Spleen (tissue), 11 donors: ENCODE data around the gene SRGN. TPM values are rescaled to one million over a fixed set of nuclear protein-coding genes. Genes with fewer than 3 reads are reported as not detected.

Experiments used
- DNase-seq: peaks from one replicate; pipeline ENCODE4 v3.0.0-alpha.2; 2020
- H3K27ac ChIP-seq, 8 donors: fragments of 200-600 bp; sonication (generic) in 7 of 8; 1 replicate in 4 of 8; 2 replicates in 4 of 8; pipeline versions ENCODE4 v1.5.0 to v1.8.0; 2016 to 2021; ENCODE audit warnings: inconsistent platforms in 4 of 8, mild to moderate bottlenecking in 4 of 8, moderate library complexity in 1 of 8
- H3K27me3 ChIP-seq, 7 donors: fragments of 200-600 bp; sonication (generic) in 6 of 7; replicated peaks in 1 of 7; 1 replicate in 4 of 7; 2 replicates in 3 of 7; pipeline versions ENCODE4 v1.5.0 to v1.8.0; 2016 to 2021; ENCODE audit warnings: inconsistent platforms in 3 of 7, mild to moderate bottlenecking in 1 of 7
- H3K36me3 ChIP-seq, 6 donors: fragments of 200-600 bp; sonication (generic) in 5 of 6; 1 replicate in 4 of 6; 2 replicates in 2 of 6; pipeline versions ENCODE4 v1.5.0 to v1.8.0; 2016 to 2021; ENCODE audit warnings: inconsistent platforms in 2 of 6
- H3K4me1 ChIP-seq, 6 donors: fragments of 200-600 bp; sonication (generic) in 5 of 6; 1 replicate in 3 of 6; 2 replicates in 3 of 6; pipeline versions ENCODE4 v1.5.0 to v1.8.0; 2016 to 2021; ENCODE audit warnings: inconsistent platforms in 3 of 6
- H3K4me3 ChIP-seq, 8 donors: fragments of 200-600 bp; sonication (generic) in 7 of 8; 1 replicate in 4 of 8; 2 replicates in 4 of 8; pipeline versions ENCODE4 v1.5.0 to v1.8.0; 2016 to 2021; ENCODE audit warnings: inconsistent platforms in 4 of 8, mild to moderate bottlenecking in 4 of 8, moderate library complexity in 2 of 8
- H3K9me3 ChIP-seq, 8 donors: fragments of 200-600 bp; sonication (generic) in 7 of 8; 1 replicate in 4 of 8; 2 replicates in 4 of 8; pipeline versions ENCODE4 v1.5.0 to v1.8.0; 2016 to 2021; ENCODE audit warnings: inconsistent platforms in 4 of 8
- POLR2A ChIP-seq, 3 donors: fragments of 450-650 bp; IDR thresholded peaks; one replicate each; pipeline ENCODE4 v1.5.1; 2017; ENCODE audit warnings: antibody characterized with exemption in 3 of 3, mild to moderate bottlenecking in 1 of 3
- POLR2AphosphoS5 ChIP-seq, 3 donors: sonication (generic); formaldehyde crosslinking; IDR thresholded peaks; one replicate each; pipeline ENCODE4 v1.5.1; 2017; ENCODE audit warnings: antibody characterized with exemption in 3 of 3
- WGBS, 5 donors: extraction: QIAGEN DNeasy Blood & Tissue Kit in 3 of 5; methylation state at CpG; one replicate each; pipeline versions ENCODE4 v1.1.5 to v1.1.7; 2013 to 2018; 5-methylcytosine and 5-hydroxymethylcytosine counted together
- intact Hi-C: fragments of 100-400 bp; cut with DNase I; formaldehyde crosslinking; loops from one replicate; pipeline ENCODE4 v1.15.0; 2023; ENCODE audit warnings: low total_unique reads
- polyA plus RNA-seq, 3 donors: library from polyadenylated mRNA; stranded (reverse); fragments of 200-250 nt; gene quantifications; one replicate each; pipeline ENCODE4 v1.2.1, GENCODE V29; 2013
- small RNA-seq, 4 donors: library from RNA; depleted of rRNA; stranded (forward); fragments of <200 nt; gene quantifications; one replicate each; pipeline ENCODE3, GENCODE V24; 2016
- total RNA-seq, 7 donors: library from RNA; depleted of rRNA in 3 of 7; stranded (reverse); fragments of >200 nt in 3 of 7; fragmentation: NEBNext Ultra II Directional in 4 of 7; extraction: Animal tissue kit (Norgen Biotek cat#: 25700) in 4 of 7; gene quantifications; one replicate each; pipeline versions ENCODE4 v1.1.0 to v1.2.1, GENCODE V29; 2016 to 2021
- TF ChIP-seq, protein P1 (sequence below), 11 experiments: fragments of 200-600 bp in 7 of 11; fragments of 450-650 bp in 4 of 11; sonication (generic) in 4 of 11; IDR thresholded peaks in 8 of 11; conservative IDR thresholded peaks in 3 of 11; 1 replicate in 7 of 11; 2 replicates in 4 of 11; pipeline versions ENCODE4 v1.4.0 to v1.8.0; 2016 to 2021; ENCODE audit warnings: antibody characterized with exemption in 11 of 11, inconsistent platforms in 4 of 11, mild to moderate bottlenecking in 1 of 11
- donor health status: healthy with polysubstance abuse.
- donor health status: DM: no; HTN: no; CAD: no; lungs with moderate emphysema.
- donor health status: DM: no; HTN: no; CAD: no.
- donor health status: Bipolar disorder and iron deficiency.
- donor health status: healthy.
- donor health status: DM: no; HTN: no; CAD: no.
- donor health status: DM: yes; HTN: yes; CAD: no.

The SRGN gene
- total and polyA plus RNA-seq, 10 donors, result 123 to 1,009 (median 505) TPM

DNA sequence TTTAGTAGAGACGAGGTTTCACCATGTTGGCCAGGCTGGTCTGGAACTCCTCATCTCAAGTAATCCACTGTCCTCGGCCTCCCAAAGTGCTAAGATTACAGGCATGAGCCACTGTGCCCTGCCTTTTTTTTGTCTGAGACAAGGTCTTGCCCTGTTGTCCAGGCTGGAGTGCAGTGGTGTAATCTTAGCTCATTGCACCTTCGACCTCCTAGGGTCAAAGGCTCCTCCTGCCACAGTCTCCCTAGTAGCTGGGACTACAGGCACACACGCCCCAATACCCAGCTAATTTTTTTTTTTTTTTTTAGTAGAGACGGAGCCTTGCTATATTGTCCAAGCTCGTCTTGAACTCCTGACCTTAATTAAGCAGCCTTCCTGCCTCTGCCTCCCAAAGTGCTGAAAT, 65.3 kb downstream of the SRGN start:
- H3K27ac ChIP-seq, result no peak overlapping the region
- no peak for DNase-seq
- WGBS, 5 donors, result 89 to 96% (median 93%) methylated on average over 6 of the region's 6 CpGs
- H3K9me3 ChIP-seq, result no peaks in the 10 kb centered on the region
- peaks cover 0 to 2% (median 0%) of the 10 kb centered on the region in 6 donors for H3K4me1 ChIP-seq
- intact Hi-C loops, result no loop called here
- no peak overlapping the region for H3K4me3 ChIP-seq
- peaks cover 0 to 33% (median 13%) of the 10 kb centered on the region in 6 donors for H3K36me3 ChIP-seq
- TF ChIP-seq POLR2AphosphoS5 (IDR thresholded peaks at IDR 0.05) (no peak), POLR2A (IDR thresholded peaks at IDR 0.05) (no peak)
- TF ChIP-seq, protein P1, sequence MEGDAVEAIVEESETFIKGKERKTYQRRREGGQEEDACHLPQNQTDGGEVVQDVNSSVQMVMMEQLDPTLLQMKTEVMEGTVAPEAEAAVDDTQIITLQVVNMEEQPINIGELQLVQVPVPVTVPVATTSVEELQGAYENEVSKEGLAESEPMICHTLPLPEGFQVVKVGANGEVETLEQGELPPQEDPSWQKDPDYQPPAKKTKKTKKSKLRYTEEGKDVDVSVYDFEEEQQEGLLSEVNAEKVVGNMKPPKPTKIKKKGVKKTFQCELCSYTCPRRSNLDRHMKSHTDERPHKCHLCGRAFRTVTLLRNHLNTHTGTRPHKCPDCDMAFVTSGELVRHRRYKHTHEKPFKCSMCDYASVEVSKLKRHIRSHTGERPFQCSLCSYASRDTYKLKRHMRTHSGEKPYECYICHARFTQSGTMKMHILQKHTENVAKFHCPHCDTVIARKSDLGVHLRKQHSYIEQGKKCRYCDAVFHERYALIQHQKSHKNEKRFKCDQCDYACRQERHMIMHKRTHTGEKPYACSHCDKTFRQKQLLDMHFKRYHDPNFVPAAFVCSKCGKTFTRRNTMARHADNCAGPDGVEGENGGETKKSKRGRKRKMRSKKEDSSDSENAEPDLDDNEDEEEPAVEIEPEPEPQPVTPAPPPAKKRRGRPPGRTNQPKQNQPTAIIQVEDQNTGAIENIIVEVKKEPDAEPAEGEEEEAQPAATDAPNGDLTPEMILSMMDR (IDR thresholded peaks at IDR 0.05 in 8 of 11, conservative IDR thresholded peaks at IDR 0.05 in 3 of 11), result no peak
- H3K27me3 ChIP-seq, result no peaks in the 10 kb centered on the region

Small RNA genes lying within 50 kb of the gene (small RNA-seq; reads per million reads assigned to genes)
- 0 reads per million in 4 donors for gene RF00017

Other genes with a start within 250 kb of the SRGN start
- 10 to 100 TPM; 23.7 to 33.6 (median 29.6) TPM for gene DDX50, start 186.8 kb upstream of the SRGN start, total RNA-seq
- 10 to 100 TPM; 19.2 to 28.8 (median 22.4) TPM for gene DDX50, start 186.8 kb upstream of the SRGN start, polyA plus RNA-seq
- 10 to 100 TPM; 37.6 to 70.0 (median 56.6) TPM for gene DDX21, start 131.9 kb upstream of the SRGN start, total RNA-seq
- 10 to 100 TPM; 15.7 to 23.8 (median 22.1) TPM for gene DDX21, start 131.9 kb upstream of the SRGN start, polyA plus RNA-seq
- gene KIFBP, start 99.3 kb upstream of the SRGN start, total RNA-seq, result 10 to 100 TPM; 12.3 to 20.1 (median 18.2) TPM
- gene KIFBP, start 99.3 kb upstream of the SRGN start, polyA plus RNA-seq, result 10 to 100 TPM in 1 of 3 donors, 1 to 10 TPM in 2; 7.3 to 10.7 (median 8.1) TPM
- 10 to 100 TPM; 25.1 to 53.0 (median 40.6) TPM for gene VPS26A, start 36.1 kb downstream of the SRGN start, total RNA-seq
- gene VPS26A, start 36.1 kb downstream of the SRGN start, polyA plus RNA-seq, result 10 to 100 TPM; 17.8 to 28.6 (median 21.3) TPM
- 10 to 100 TPM; 24.2 to 40.5 (median 31.1) TPM for gene SUPV3L1, start 92.1 kb downstream of the SRGN start, total RNA-seq
- 10 to 100 TPM; 47.5 to 95.6 (median 62.8) TPM for gene SUPV3L1, start 92.1 kb downstream of the SRGN start, polyA plus RNA-seq
- 1 to 10 TPM in 2 of 7 donors, under 1 TPM in 4, not detected in 1; 0.43 to 3.0 (median 0.79) TPM for gene HKDC1, start 132.2 kb downstream of the SRGN start, total RNA-seq
- gene HKDC1, start 132.2 kb downstream of the SRGN start, polyA plus RNA-seq, result 1 to 10 TPM in 1 of 3 donors, under 1 TPM in 2; 0.26 to 1.1 (median 0.46) TPM
- 100 to 1,000 TPM in 1 of 7 donors, 10 to 100 TPM in 6; 59.3 to 108 (median 81.0) TPM for gene HK1, start 190.4 kb downstream of the SRGN start, total RNA-seq
- gene HK1, start 190.4 kb downstream of the SRGN start, polyA plus RNA-seq, result 10 to 100 TPM; 19.0 to 32.5 (median 19.1) TPM